SK-N-SH (cell line): ENCODE results near the gene NPPB.
A peak's percentile ranks its signal among the peaks of the same experiment; 100 is the strongest.

Experiments used
- CTCF ChIP-seq: fragments of 200-600 bp; sonication (generic); IDR thresholded peaks from 2 replicates; pipeline ENCODE4 v1.6.1; 2017; ENCODE audit warnings: antibody characterized with exemption, mild to moderate bottlenecking, moderate library complexity
- IRF3 ChIP-seq: fragments of 150-350 bp; IDR thresholded peaks from 2 replicates; pipeline ENCODE4 v1.6.1; 2016; ENCODE audit warnings: mild to moderate bottlenecking, low read depth, low read length
- NFIC ChIP-seq: IDR thresholded peaks from 2 replicates; pipeline ENCODE4 v1.4.0; 2012; ENCODE audit warnings: borderline replicate concordance
- POLR2AphosphoS5 ChIP-seq: IDR thresholded peaks from 2 replicates; pipeline ENCODE4 v1.6.1; 2012; ENCODE audit warnings: low read depth, low read length
- REST ChIP-seq: IDR thresholded peaks from 2 replicates; pipeline ENCODE4 v1.6.1; 2012; ENCODE audit warnings: mild to moderate bottlenecking, low read depth, low read length, moderate library complexity
- SIN3A ChIP-seq: IDR thresholded peaks from 2 replicates; pipeline ENCODE4 v1.6.1; 2012; ENCODE audit warnings: low read depth, mild to moderate bottlenecking, low read length, moderate library complexity, borderline replicate concordance
- YY1 ChIP-seq: IDR thresholded peaks from 2 replicates; pipeline ENCODE4 v1.4.0; 2012; ENCODE audit warnings: low read depth, mild to moderate bottlenecking

- no peak for TF ChIP-seq SIN3A
- no peak for TF ChIP-seq NFIC
- TF ChIP-seq POLR2AphosphoS5 = no peak
- TF ChIP-seq YY1 = no peak
- no peak for TF ChIP-seq CTCF
- no peak for TF ChIP-seq IRF3
- peak; percentile 95 for TF ChIP-seq REST
Measured at GRCh38 chr1:11845641-11846335, 13.0 kb downstream of the NPPB start.
